GM18951 (cell line): ENCODE measurements around the gene KAZN.

Source experiments
- POLR2A ChIP-seq: IDR thresholded peaks from 4 replicates; pipeline ENCODE4 v1.6.1; 2011; ENCODE audit warnings: mild to moderate bottlenecking; ENCODE audit not compliant: insufficient read length, insufficient read depth; ENCODE audit errors: extremely low read depth
- in situ Hi-C: fragments of 300-500 bp; cut with MboI; formaldehyde crosslinking; loops from one replicate; pipeline ENCODE4 v1.12.0; 2022; ENCODE audit warnings: low sequenced_read_pairs, mixed read lengths, inconsistent platforms; ENCODE audit not compliant: unreplicated experiment

The KAZN gene

GRCh38 chr1:15068997-15069396 is 470.5 kb downstream of the KAZN start:
- no peak for TF ChIP-seq POLR2A
- in situ Hi-C loops = no loop called here

GRCh38 chr1:15070145-15070748 is 471.8 kb downstream of the KAZN start:
- TF ChIP-seq POLR2A = no peak
- in situ Hi-C loops = no loop called here

GRCh38 chr1:15071936-15072335 is 473.5 kb downstream of the KAZN start:
- in situ Hi-C loops = no loop called here
- TF ChIP-seq POLR2A = no peak

- in situ Hi-C loops = no loop called here
- TF ChIP-seq POLR2A = no peak
Observed at GRCh38 chr1:15073799-15074308, 475.4 kb downstream of the KAZN start.

- no peak for TF ChIP-seq POLR2A
- in situ Hi-C loops = no loop called here
Observed at GRCh38 chr1:15075175-15075574, 476.7 kb downstream of the KAZN start.

- TF ChIP-seq POLR2A = no peak
- in situ Hi-C loops = no loop called here
Observed at GRCh38 chr1:15075817-15076216, 477.3 kb downstream of the KAZN start.

GRCh38 chr1:15076807-15077206 is 478.3 kb downstream of the KAZN start:
- TF ChIP-seq POLR2A = no peak
- in situ Hi-C loops = no loop called here

- in situ Hi-C loops = no loop called here
- TF ChIP-seq POLR2A = no peak
Observed at GRCh38 chr1:15077384-15077783, 478.9 kb downstream of the KAZN start.

GRCh38 chr1:15080328-15081007 is 482.0 kb downstream of the KAZN start:
- no peak for TF ChIP-seq POLR2A
- in situ Hi-C loops = no loop called here

- TF ChIP-seq POLR2A = no peak
- in situ Hi-C loops = no loop called here
Observed at GRCh38 chr1:15081102-15081501, 482.6 kb downstream of the KAZN start.

GRCh38 chr1:15083578-15083977 is 485.1 kb downstream of the KAZN start:
- TF ChIP-seq POLR2A = no peak
- in situ Hi-C loops = no loop called here

GRCh38 chr1:15088281-15088971 is 489.9 kb downstream of the KAZN start:
- in situ Hi-C loops = no loop called here
- no peak for TF ChIP-seq POLR2A

- TF ChIP-seq POLR2A = no peak
- in situ Hi-C loops = no loop called here
Observed at GRCh38 chr1:15089258-15089992, 490.9 kb downstream of the KAZN start.
